ENCODE results near the gene RIMBP2. TPM values are rescaled to one million over a fixed set of nuclear protein-coding genes. Genes with fewer than 3 reads are reported as not detected.

RIMBP2 gene
- total and polyA plus RNA-seq, 9 donors = 1.1 to 16.2 (median 3.5) TPM

DNA sequence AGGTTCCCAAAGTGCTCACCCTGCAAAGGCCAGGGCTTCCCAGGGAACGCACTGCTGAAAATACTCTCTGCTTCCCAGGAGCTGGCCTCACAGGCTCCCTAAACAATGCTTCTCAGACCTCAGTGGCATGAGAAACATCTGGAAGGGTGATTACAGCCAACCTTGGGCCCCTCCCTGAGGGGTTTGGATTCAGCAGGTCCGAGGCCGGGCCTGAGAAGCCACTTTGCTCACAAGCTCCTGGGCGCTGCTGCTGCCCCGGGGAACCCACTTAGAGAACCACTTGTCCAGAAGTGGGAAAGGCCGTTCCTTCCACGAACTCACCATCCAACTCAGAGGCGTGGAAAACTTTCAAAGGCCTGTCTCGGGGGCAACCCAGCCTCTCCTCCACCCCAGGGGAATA, 247.9 kb downstream of the RIMBP2 start:
- intact Hi-C loops (cut with DNase I) = no loop called here
- TF ChIP-seq POLR2A (IDR thresholded peaks at IDR 0.05) (no peak), CTCF (IDR thresholded peaks at IDR 0.05) (no peak), EP300 (IDR thresholded peaks at IDR 0.05) (no peak)
- DNase-seq = no peak
- 89 to 96% (median 92%) methylated on average over 8 to 9 of the region's 9 CpGs for WGBS, 3 donors
- H3K9me3 ChIP-seq = no peaks in the 10 kb centered on the region
- H3K27me3 ChIP-seq = no peaks in the 10 kb centered on the region
- H3K4me3 ChIP-seq = no peak overlapping the region
- no peaks in the 10 kb centered on the region for H3K36me3 ChIP-seq
- H3K27ac ChIP-seq = no peak overlapping the region
- no peaks in the 10 kb centered on the region for H3K4me1 ChIP-seq (ENCODE audit: insufficient read depth)

- DNase-seq = no peak
- no peaks in the 10 kb centered on the region for H3K27me3 ChIP-seq
- TF ChIP-seq POLR2A (IDR thresholded peaks at IDR 0.05) (no peak), CTCF (IDR thresholded peaks at IDR 0.05) (no peak), EP300 (IDR thresholded peaks at IDR 0.05) (no peak)
- H3K9me3 ChIP-seq = no peaks in the 10 kb centered on the region
- intact Hi-C loops (cut with DNase I) = no loop called here
- WGBS, 3 donors = 63 to 73% (median 71%) methylated on average over 10 of the region's 10 CpGs
- H3K4me1 ChIP-seq (ENCODE audit: insufficient read depth) = no peaks in the 10 kb centered on the region
- no peaks in the 10 kb centered on the region for H3K36me3 ChIP-seq
- no peak overlapping the region for H3K27ac ChIP-seq
- H3K4me3 ChIP-seq = no peak overlapping the region
These were observed 250.5 kb downstream of the RIMBP2 start for GRCh38 chr12:130465626-130466025.

DNA sequence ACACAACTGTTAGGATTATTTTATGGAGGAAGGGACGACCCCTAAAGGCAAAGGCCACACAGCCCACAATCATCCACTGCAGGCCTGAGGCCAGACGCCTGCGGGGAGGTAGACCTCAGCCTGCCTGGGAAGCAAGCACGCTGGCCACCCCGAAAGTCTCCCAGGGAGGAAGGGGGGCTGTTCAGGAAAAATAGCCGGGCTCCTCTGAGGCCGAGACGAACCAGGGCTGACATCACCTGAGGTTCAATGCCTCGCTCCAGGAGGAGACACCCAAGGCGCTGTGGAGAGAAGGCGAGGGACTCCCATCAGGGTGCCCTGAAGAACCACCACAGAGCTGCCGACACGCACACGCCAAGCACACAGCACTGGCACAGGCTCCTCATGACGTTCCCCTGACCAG, 251.1 kb downstream of the RIMBP2 start:
- no peaks in the 10 kb centered on the region for H3K4me1 ChIP-seq (ENCODE audit: insufficient read depth)
- no peaks in the 10 kb centered on the region for H3K9me3 ChIP-seq
- 87 to 89% (median 88%) methylated on average over 15 of the region's 15 CpGs for WGBS, 3 donors
- H3K36me3 ChIP-seq = no peaks in the 10 kb centered on the region
- no peaks in the 10 kb centered on the region for H3K27me3 ChIP-seq
- TF ChIP-seq POLR2A (IDR thresholded peaks at IDR 0.05) (no peak), EP300 (IDR thresholded peaks at IDR 0.05) (no peak), CTCF (IDR thresholded peaks at IDR 0.05) (no peak)
- H3K27ac ChIP-seq = no peak overlapping the region
- intact Hi-C loops (cut with DNase I) = no loop called here
- no peak overlapping the region for H3K4me3 ChIP-seq
- no peak for DNase-seq

- H3K27me3 ChIP-seq = no peaks in the 10 kb centered on the region
- H3K27ac ChIP-seq = no peak overlapping the region
- no peak for DNase-seq
- H3K9me3 ChIP-seq = no peaks in the 10 kb centered on the region
- H3K36me3 ChIP-seq = no peaks in the 10 kb centered on the region
- WGBS, 3 donors = 67 to 78% (median 68%) methylated on average over 18 to 19 of the region's 19 CpGs
- H3K4me1 ChIP-seq (ENCODE audit: insufficient read depth) = no peaks in the 10 kb centered on the region
- TF ChIP-seq POLR2A (IDR thresholded peaks at IDR 0.05) (no peak), CTCF (IDR thresholded peaks at IDR 0.05) (no peak), EP300 (IDR thresholded peaks at IDR 0.05) (no peak)
- no peak overlapping the region for H3K4me3 ChIP-seq
- intact Hi-C loops (cut with DNase I) = no loop called here
These were observed 252.1 kb downstream of the RIMBP2 start for GRCh38 chr12:130463818-130464670.
